GM19240 (cell line): ENCODE data around the gene TTK.

Source experiments
- DNase-seq: peaks from one replicate; pipeline ENCODE4 v3.0.0; 2011; ENCODE audit warnings: low spot score; ENCODE audit not compliant: insufficient read length

Gene TTK

GRCh38 chr6:80004173-80005072 is at the start of gene TTK:
TTK (plus strand) TSS chr6:80004649; CDS start chr6:80005844, 1,195 bp downstream.
- peak; percentile 55 for DNase-seq

- no peak for DNase-seq
Observed at GRCh38 chr6:79954849-79955248, 49.6 kb upstream of the TTK start.

GRCh38 chr6:79964607-79965081 is 39.8 kb upstream of the TTK start:
- no peak for DNase-seq

GRCh38 chr6:79967178-79967577 is 37.3 kb upstream of the TTK start:
- no peak for DNase-seq

- DNase-seq: no peak
Observed at GRCh38 chr6:79969784-79970183, 34.7 kb upstream of the TTK start.

GRCh38 chr6:79971193-79971592 is 33.3 kb upstream of the TTK start:
- DNase-seq: no peak

GRCh38 chr6:79981652-79982051 is 22.8 kb upstream of the TTK start:
- no peak for DNase-seq

GRCh38 chr6:79984261-79984660 is 20.2 kb upstream of the TTK start:
- no peak for DNase-seq

- no peak for DNase-seq
Observed at GRCh38 chr6:79985128-79985527, 19.3 kb upstream of the TTK start.

GRCh38 chr6:79989641-79990040 is 14.8 kb upstream of the TTK start:
- DNase-seq: no peak

GRCh38 chr6:79993012-79993910 is 11.2 kb upstream of the TTK start:
- no peak for DNase-seq

GRCh38 chr6:79993911-79994309 is 10.5 kb upstream of the TTK start:
- no peak for DNase-seq

GRCh38 chr6:79997728-79998127 is 6.7 kb upstream of the TTK start:
- DNase-seq: no peak

- no peak for DNase-seq
Observed at GRCh38 chr6:80001337-80001736, 3.1 kb upstream of the TTK start.

GRCh38 chr6:80003826-80004172 is 650 bp upstream of the TTK start:
- DNase-seq: no peak

GRCh38 chr6:80005406-80005805 is 957 bp downstream of the TTK start:
- no peak for DNase-seq

- no peak for DNase-seq
Observed at GRCh38 chr6:80006541-80006940, 2.1 kb downstream of the TTK start.

GRCh38 chr6:80009531-80009930 is 5.1 kb downstream of the TTK start:
- no peak for DNase-seq

- no peak for DNase-seq
Observed at GRCh38 chr6:80010288-80010687, 5.8 kb downstream of the TTK start.

GRCh38 chr6:80015839-80016435 is 11.5 kb downstream of the TTK start:
- DNase-seq: no peak

GRCh38 chr6:80020381-80021120 is 16.1 kb downstream of the TTK start:
- no peak for DNase-seq
